T-cell (primary cell): ENCODE data around the gene PLK3. TPM values are rescaled to one million over a fixed set of nuclear protein-coding genes. Genes with fewer than 3 reads are reported as not detected.
A peak's percentile ranks its signal among the peaks of the same experiment; 100 is the strongest.

Experiments used
- ATAC-seq, 4 experiments: fragments of 200-7000 bp in 3 of 4; fragments of 150-1000 bp in 1 of 4; cut with Tn5 transposase; replicated peaks in 1 of 4; 1 replicate in 3 of 4; 2 replicates in 1 of 4; pipeline ENCODE4 v1.10.0; 2021; ENCODE audit warnings: moderate library complexity in 3 of 4, mild to moderate bottlenecking in 2 of 4, moderate number of reproducible peaks in 1 of 4
- CTCF ChIA-PET, 2 donors: fragments of 300-600 bp; sonication (Branson Sonifier 250); formaldehyde crosslinking; loops; one replicate each; lab custom pipeline; 2022; ENCODE audit warnings: antibody characterized with exemption in 2 of 2; lab: Charles Lee
- POLR2A ChIA-PET, 2 donors: fragments of 300-600 bp; sonication (Branson Sonifier 250); formaldehyde crosslinking; loops; one replicate each; lab custom pipeline; 2022; ENCODE audit warnings: antibody characterized with exemption in 2 of 2; lab: Charles Lee
- DNase-seq, 35 experiments: peaks; one replicate each; pipeline versions ENCODE4 v3.0.0 to v3.0.0-alpha.2; 2013 to 2023
- H3K27ac ChIP-seq: one replicate; pipeline ENCODE4 v1.5.1; 2013; ENCODE audit warnings: low read length
- H3K27me3 ChIP-seq, 2 experiments: replicated peaks in 1 of 2; 1 replicate in 1 of 2; 2 replicates in 1 of 2; pipeline versions ENCODE4 v1.6.1 to v1.7.0; 2013; ENCODE audit warnings: low read length in 1 of 2, mixed read lengths in 1 of 2; ENCODE audit not compliant: control insufficient read depth in 2 of 2, insufficient read depth in 2 of 2; ENCODE audit errors: extremely low read depth in 1 of 2
- H3K36me3 ChIP-seq, 2 donors: 1 replicate in 1 of 2; 2 replicates in 1 of 2; pipeline versions ENCODE4 v1.6.1 to v1.7.0; 2013; ENCODE audit warnings: low read length in 1 of 2; ENCODE audit not compliant: control insufficient read depth in 2 of 2, insufficient read depth in 1 of 2; ENCODE audit errors: extremely low read depth in 1 of 2
- H3K4me1 ChIP-seq, 2 experiments: 1 replicate in 1 of 2; 2 replicates in 1 of 2; pipeline versions ENCODE4 v1.6.1 to v1.7.0; 2013; ENCODE audit warnings: low read length in 2 of 2, mixed read lengths in 1 of 2; ENCODE audit not compliant: insufficient read depth in 2 of 2, control insufficient read depth in 1 of 2; ENCODE audit errors: extremely low read depth in 1 of 2
- H3K4me3 ChIP-seq, 2 donors: 1 replicate in 1 of 2; 2 replicates in 1 of 2; pipeline versions ENCODE4 v1.5.1 to v1.7.0; 2013; ENCODE audit warnings: mild to moderate bottlenecking in 2 of 2, low read length in 1 of 2, moderate library complexity in 1 of 2; ENCODE audit not compliant: control insufficient read depth in 1 of 2; ENCODE audit errors: extremely low read depth in 1 of 2
- H3K9me3 ChIP-seq: 2 replicates; pipeline ENCODE4 v1.7.0; 2013
- H3K27ac Mint-ChIP-seq, 2 donors: one replicate each; pipeline ENCODE4 v1.8.0; 2020 to 2021; ENCODE audit warnings: mild to moderate bottlenecking in 2 of 2, mixed read lengths in 2 of 2
- H3K27me3 Mint-ChIP-seq, 2 donors: one replicate each; pipeline ENCODE4 v1.8.0; 2021 to 2022; ENCODE audit warnings: mixed read lengths in 2 of 2
- H3K36me3 Mint-ChIP-seq: one replicate; pipeline ENCODE4 v1.8.0; 2021; ENCODE audit warnings: mixed read lengths
- H3K4me1 Mint-ChIP-seq, 3 donors: one replicate each; pipeline ENCODE4 v1.8.0; 2020 to 2022; ENCODE audit warnings: mixed read lengths in 3 of 3, mild to moderate bottlenecking in 1 of 3
- H3K4me3 Mint-ChIP-seq, 3 donors: one replicate each; pipeline ENCODE4 v1.8.0; 2020 to 2022; ENCODE audit warnings: mild to moderate bottlenecking in 3 of 3, mixed read lengths in 3 of 3, moderate library complexity in 3 of 3
- H3K9me3 Mint-ChIP-seq, 3 donors: one replicate each; pipeline ENCODE4 v1.8.0; 2020 to 2022; ENCODE audit warnings: mixed read lengths in 3 of 3
- WGBS: methylation state at CpG from one replicate; pipeline ENCODE4 v1.1.5; 2013; ENCODE audit warnings: missing lambda C conversion rate; ENCODE audit not compliant: insufficient coverage; 5-methylcytosine and 5-hydroxymethylcytosine counted together
- total RNA-seq, 35 experiments: library from RNA in 6 of 35; stranded (reverse) in 6 of 35; fragments of 120-200 nt in 1 of 35; gene quantifications; one replicate each; pipeline versions ENCODE4 v1.2.1 to v1.2.4 and lab custom pipeline; 2013 to 2026

Gene PLK3
- total RNA-seq, 5 donors from 2014 or later (not counting 1 experiment from before 2014, with no cell fraction given), result 124 to 453 (median 136) TPM

DNA sequence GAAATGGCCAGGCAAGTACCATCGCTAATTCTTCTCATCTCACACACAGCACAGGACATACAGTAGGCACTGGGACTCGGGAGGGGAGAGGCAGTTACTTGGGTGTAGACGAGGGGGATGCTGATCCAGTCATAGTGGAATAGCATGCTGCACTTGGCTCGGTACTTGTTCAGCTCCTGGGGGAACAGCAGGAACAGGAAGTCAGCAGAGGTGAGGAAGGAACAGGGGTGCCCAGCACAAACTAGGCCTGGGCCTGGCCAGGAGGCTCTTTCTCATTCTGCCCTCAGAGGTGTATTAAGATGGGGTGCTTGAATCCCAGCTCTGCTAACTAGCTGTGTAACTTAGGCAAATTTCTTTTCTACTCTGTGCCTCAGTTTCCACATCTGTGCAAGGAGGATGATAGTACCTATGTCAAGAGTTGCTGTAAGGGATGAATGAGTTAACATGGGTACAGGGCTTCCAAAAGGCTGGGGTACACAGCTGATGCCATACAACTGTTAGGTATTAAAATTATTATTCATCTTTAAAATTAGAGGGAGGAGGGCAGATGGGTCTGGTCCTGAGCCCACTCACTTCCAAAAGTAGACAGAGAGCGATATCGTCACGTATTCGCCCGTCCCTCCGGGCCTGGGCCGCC is 14.6 kb upstream of the PLK3 start:
- peaks cover 10% of the 10 kb centered on the region for H3K36me3 Mint-ChIP-seq
- ChIA-PET CTCF (interaction anchor here (0.5 to 2.3 kb wide), 7 partner anchors 10 to 518 kb away, joined by 3 to 7 read pairs (median 3); partner anchors contain the start of genes EIF2B3 (in 1 of the 2), PLK3 (in 1 of the 2) and RPS8 (in 1 of the 2)), POLR2A (no interaction called here)
- DNase-seq (no peak), ATAC-seq (peak in 1 of 4 experiments; percentile 7)
- peak overlapping the region; percentile 78 to 85 for H3K27ac Mint-ChIP-seq
- 37% methylated on average over 8 of the region's 11 CpGs for WGBS
- peak overlapping the region; percentile 60 for H3K27ac ChIP-seq
- H3K9me3 Mint-ChIP-seq, result no peaks in the 10 kb centered on the region
- H3K27me3 Mint-ChIP-seq, result no peaks in the 10 kb centered on the region
- peaks cover 28% of the 10 kb centered on the region in 3 donors for H3K4me1 Mint-ChIP-seq
- H3K4me1 ChIP-seq, result peaks cover 15 to 37% of the 10 kb centered on the region in 2 experiments
- no peaks in the 10 kb centered on the region for H3K9me3 ChIP-seq
- peak overlapping the region; percentile 64 to 74 (median 69) for H3K4me3 Mint-ChIP-seq
- peaks cover 2 to 11% of the 10 kb centered on the region in 2 donors for H3K36me3 ChIP-seq
- no peaks in the 10 kb centered on the region for H3K27me3 ChIP-seq
- H3K4me3 ChIP-seq, result peak overlapping the region; percentile 64 to 66

DNA sequence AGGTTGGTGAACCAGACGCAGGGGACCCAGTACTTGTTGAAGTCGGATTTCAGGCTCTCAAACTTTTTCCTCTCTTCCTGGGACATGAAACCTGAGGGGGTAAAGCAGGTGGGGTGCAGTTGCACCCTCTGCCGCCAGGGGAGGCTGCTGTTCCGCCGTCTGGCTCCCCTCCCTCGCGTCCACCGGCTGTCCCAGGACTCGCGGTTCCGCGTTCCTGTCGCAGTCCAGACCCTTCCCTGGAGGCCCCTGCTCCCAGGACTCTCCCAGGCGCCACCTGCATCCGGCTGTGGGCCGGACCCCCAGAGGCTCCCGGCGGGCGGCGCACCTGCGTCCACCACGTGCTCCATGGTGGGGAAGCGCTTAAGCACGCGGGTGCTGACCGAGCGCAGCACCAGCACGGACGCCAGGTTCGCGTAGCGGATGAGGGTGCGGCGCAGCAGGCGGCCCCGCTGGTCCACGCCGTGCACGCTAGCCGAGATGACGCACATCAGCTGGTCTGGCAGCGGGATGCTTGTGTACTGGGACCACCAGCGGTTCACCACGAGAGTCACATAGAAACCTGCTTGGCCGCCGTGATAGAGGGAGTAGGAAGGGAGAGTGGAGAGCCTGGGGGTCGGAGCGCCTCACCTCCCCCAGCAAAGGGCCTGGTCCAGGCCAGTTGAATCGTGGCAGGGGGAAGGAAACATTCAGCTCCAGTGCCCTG is 13.9 kb upstream of the PLK3 start:
- Mint-ChIP-seq H3K36me3 (peaks cover 4% of the 10 kb centered on the region), H3K9me3 (no peaks in the 10 kb centered on the region), H3K4me1 (peaks cover 28% of the 10 kb centered on the region in 3 donors), H3K27ac (peak overlapping the region; percentile 78 to 85), H3K4me3 (peak overlapping the region; percentile 64 to 74 (median 69)), H3K27me3 (no peaks in the 10 kb centered on the region)
- 6% methylated on average over 47 of the region's 49 CpGs for WGBS
- peaks cover 0 to 4% of the 10 kb centered on the region in 2 donors for H3K36me3 ChIP-seq
- peak overlapping the region; percentile 64 to 66 for H3K4me3 ChIP-seq
- POLR2A ChIA-PET, result no interaction called here
- CTCF ChIA-PET, result interaction anchor here in 1 of 2 donors (0.7 to 2.3 kb wide), 4 partner anchors 10 to 517 kb away, joined by 3 to 7 read pairs (median 4); partner anchors contain the start of gene RPS8
- H3K9me3 ChIP-seq, result no peaks in the 10 kb centered on the region
- ATAC-seq, result peak; percentile 71 to 78 (median 74)
- peak in 34 of 35 experiments; percentile 48 to 90 (median 70) for DNase-seq
- peaks cover 15 to 37% of the 10 kb centered on the region in 2 experiments for H3K4me1 ChIP-seq
- no peaks in the 10 kb centered on the region for H3K27me3 ChIP-seq
- H3K27ac ChIP-seq, result peak overlapping the region; percentile 60

DNA sequence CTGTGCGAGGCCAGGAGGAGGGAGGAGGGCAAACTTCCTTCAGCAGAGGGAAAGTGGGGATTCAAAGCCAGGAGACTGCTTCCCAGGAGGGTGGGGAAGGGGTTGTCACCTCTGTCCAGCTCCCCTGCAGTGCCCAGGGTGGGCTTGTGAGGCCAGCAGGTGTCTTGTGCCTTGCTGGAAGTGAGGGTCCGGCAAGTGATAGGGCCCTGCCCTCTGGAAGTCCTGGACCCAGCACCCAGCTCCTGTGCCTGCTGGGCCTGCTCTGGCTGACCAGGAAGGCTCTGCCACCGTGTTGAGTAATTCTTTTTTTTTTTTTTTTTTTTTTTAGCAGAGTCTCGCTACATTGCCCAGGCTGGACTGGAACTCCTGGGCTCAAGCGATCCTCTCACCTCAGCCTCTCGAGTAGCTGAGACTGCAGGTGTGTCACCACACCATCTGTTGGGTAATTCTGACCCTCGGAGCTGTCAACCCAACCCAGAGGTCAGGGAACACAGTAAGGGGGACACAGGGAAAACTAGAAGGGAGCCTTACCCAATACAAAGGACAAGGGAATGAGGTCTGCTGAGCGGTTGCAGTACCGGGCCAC is 13.2 kb upstream of the PLK3 start:
- ATAC-seq (no peak), DNase-seq (no peak)
- no peaks in the 10 kb centered on the region for H3K9me3 ChIP-seq
- ChIA-PET CTCF (interaction anchor here (0.6 to 3.8 kb wide), 4 partner anchors 9 to 707 kb away, joined by 3 to 12 read pairs (median 6); partner anchors contain the start of gene PLK3 (in 1 of the 2)), POLR2A (no interaction called here)
- Mint-ChIP-seq H3K36me3 (no peaks in the 10 kb centered on the region), H3K27ac (peak overlapping the region; percentile 78 to 85), H3K27me3 (no peaks in the 10 kb centered on the region), H3K4me1 (peaks cover 28% of the 10 kb centered on the region in 3 donors), H3K9me3 (no peaks in the 10 kb centered on the region), H3K4me3 (peak overlapping the region; percentile 64 to 74 (median 69))
- no peaks in the 10 kb centered on the region for H3K36me3 ChIP-seq
- H3K4me1 ChIP-seq, result peaks cover 15 to 37% of the 10 kb centered on the region in 2 experiments
- H3K27ac ChIP-seq, result peak overlapping the region; percentile 60
- H3K27me3 ChIP-seq, result no peaks in the 10 kb centered on the region
- H3K4me3 ChIP-seq, result peak overlapping the region in 1 of 2 donors; percentile 64
- WGBS, result 91% methylated on average over 4 of the region's 9 CpGs

DNA sequence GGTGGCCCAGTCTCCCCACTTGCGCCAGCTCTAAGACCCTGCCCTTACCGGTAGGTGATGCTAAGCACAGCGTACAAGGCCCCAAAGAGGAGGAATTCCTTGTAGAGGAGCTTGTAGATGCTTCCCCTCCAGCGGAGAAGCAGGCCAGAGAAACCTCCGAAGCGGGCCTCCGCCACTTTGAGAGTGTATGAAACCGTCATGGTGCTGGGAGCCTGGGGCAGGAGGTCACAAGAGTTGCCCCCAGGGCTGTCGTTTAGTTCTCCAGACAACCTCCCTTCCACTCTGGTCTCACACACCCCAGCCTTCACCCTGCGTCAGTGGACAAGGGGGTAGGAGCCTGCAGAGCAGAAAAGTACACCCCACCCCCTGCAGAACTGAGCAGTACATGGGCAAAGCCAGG is 12.7 kb upstream of the PLK3 start:
- ATAC-seq (no peak), DNase-seq (no peak)
- Mint-ChIP-seq H3K27ac (no peak overlapping the region), H3K9me3 (no peaks in the 10 kb centered on the region), H3K36me3 (no peaks in the 10 kb centered on the region), H3K27me3 (no peaks in the 10 kb centered on the region), H3K4me3 (no peak overlapping the region), H3K4me1 (peaks cover 27 to 28% (median 28%) of the 10 kb centered on the region in 3 donors)
- peaks cover 15 to 37% of the 10 kb centered on the region in 2 experiments for H3K4me1 ChIP-seq
- no peaks in the 10 kb centered on the region for H3K9me3 ChIP-seq
- no peak overlapping the region for H3K27ac ChIP-seq
- WGBS, result 100% methylated on average over 4 of the region's 10 CpGs
- H3K27me3 ChIP-seq, result no peaks in the 10 kb centered on the region
- ChIA-PET CTCF (interaction anchor here (0.6 to 3.8 kb wide), 4 partner anchors 10 to 706 kb away, joined by 3 to 12 read pairs (median 6); partner anchors contain the start of gene PLK3 (in 1 of the 2)), POLR2A (interaction anchor here in 1 of 2 donors (0.5 kb wide), 1 partner anchor 13 kb away, joined by 8 read pairs; no protein-coding TSS in a partner anchor)
- no peak overlapping the region for H3K4me3 ChIP-seq
- H3K36me3 ChIP-seq, result no peaks in the 10 kb centered on the region

DNA sequence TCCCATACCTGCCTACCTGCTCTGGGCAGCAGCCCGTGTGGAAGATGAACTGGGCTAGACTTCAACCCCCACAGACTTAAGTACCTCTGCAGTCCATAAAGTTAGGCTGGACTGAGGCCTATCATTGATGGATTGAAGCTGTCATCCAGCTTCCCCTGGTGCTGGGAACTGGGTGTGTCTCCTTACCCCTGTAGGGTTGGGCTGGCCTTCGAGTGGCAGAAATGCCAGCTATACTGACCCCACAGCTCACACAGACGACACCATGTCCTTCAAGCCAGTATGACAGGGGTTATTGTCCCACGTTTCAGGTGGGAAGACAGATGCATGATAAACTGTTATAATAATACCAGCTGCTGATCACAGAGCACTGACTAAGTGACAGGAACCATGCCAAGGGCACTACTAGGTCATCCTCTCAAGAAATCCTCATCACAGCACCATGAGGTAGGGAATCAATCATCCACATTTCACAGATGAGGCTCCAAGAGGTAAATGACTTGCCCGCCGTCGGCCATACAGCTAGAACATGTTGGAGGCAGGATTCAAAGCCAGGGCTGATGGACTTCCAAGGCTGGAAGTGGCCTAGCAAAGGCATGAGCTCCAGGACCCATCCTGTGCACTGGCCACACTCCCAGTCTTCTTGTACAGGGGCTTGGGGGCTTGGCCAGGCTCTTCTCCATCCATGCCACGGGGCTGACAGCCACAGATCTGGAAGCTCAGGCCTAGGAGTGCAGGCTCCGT is 11.9 kb upstream of the PLK3 start, which contains the start of gene BEST4:
Gene BEST4 (minus strand): TSS at position 51 of the 741 bp plus-strand sequence. CDS start 465 bp downstream, outside the sequence.
- H3K4me3 Mint-ChIP-seq, result no peak within 1 kb of the TSS

More for the DNA sequence above, 11.9 kb upstream of the PLK3 start, which contains the start of gene BEST4:
- DNase-seq, result no peak
- peak within 1 kb of the TSS; percentile 22 to 61 for H3K27ac Mint-ChIP-seq
- Histone ChIP-seq H3K27ac (no peak within 1 kb of the TSS), H3K4me1 (peaks cover 15 to 34% of the 10 kb centered on the region in 2 experiments), H3K4me3 (no peak within 1 kb of the TSS), H3K27me3 (no peaks in the 10 kb centered on the region), H3K9me3 (no peaks in the 10 kb centered on the region), H3K36me3 (no peaks in the 10 kb centered on the region)
- 97% methylated on average over 6 of the region's 9 CpGs for WGBS
- H3K9me3 Mint-ChIP-seq, result no peaks in the 10 kb centered on the region
- CTCF ChIA-PET, result interaction anchor here (0.6 to 3.8 kb wide), 4 partner anchors 12 to 1812 kb away, joined by 3 to 12 read pairs (median 4); partner anchors contain the start of gene PLK3 (in 1 of the 2)
- ATAC-seq, result no peak
- POLR2A ChIA-PET, result interaction anchor here in 1 of 2 donors (0.6 kb wide), 1 partner anchor 14 kb away, joined by 4 read pairs; no protein-coding TSS in a partner anchor
- H3K36me3 Mint-ChIP-seq, result no peaks in the 10 kb centered on the region
- peaks cover 25 to 27% (median 26%) of the 10 kb centered on the region in 3 donors for H3K4me1 Mint-ChIP-seq
- no peaks in the 10 kb centered on the region for H3K27me3 Mint-ChIP-seq
